Gastrocnemius medialis (tissue), 4 donors: ENCODE data around the gene MAGEA10.
"Not testable (repeated sequence)": the region's sequence is repeated elsewhere in the genome, so short reads cannot be mapped to it uniquely, and the experiment has no call there.

Experiments
- CTCF ChIP-seq, 5 experiments: fragments of 450-650 bp in 3 of 5; fragments of 200-600 bp in 2 of 5; sonication (generic) in 2 of 5; IDR thresholded peaks in 4 of 5; conservative IDR thresholded peaks in 1 of 5; 1 replicate in 4 of 5; 2 replicates in 1 of 5; pipeline ENCODE4 v1.5.1; 2016 to 2019; ENCODE audit warnings: antibody characterized with exemption in 5 of 5, mild to moderate bottlenecking in 3 of 5, moderate library complexity in 3 of 5
- POLR2A ChIP-seq, 2 donors: fragments of 450-650 bp; IDR thresholded peaks; one replicate each; pipeline ENCODE4 v1.6.1; 2017; ENCODE audit warnings: antibody characterized with exemption in 2 of 2, mild to moderate bottlenecking in 2 of 2, moderate library complexity in 2 of 2

DNA sequence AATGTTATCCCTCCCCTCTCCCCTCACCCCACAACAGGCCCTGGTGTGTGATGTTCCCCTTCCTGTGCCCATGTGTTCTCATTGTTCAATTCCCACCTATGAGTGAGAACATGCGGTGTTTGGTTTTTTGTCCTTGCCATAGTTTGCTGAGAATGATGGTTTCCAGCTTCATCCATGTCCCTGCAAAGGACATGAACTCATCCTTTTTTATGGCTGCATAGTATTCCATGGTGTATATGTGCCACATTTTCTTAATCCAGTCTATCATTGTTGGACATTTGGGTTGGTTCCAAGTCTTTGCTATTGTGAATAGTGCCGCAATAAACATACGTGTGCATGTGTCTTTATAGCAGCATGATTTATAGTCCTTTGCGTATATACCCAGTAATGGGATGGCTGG, 35.5 kb upstream of the MAGEA10 start:
- TF ChIP-seq POLR2A (IDR thresholded peaks at IDR 0.05); CTCF (IDR thresholded peaks at IDR 0.05 in 4 of 5, conservative IDR thresholded peaks at IDR 0.05 in 1 of 5): not testable (repeated sequence)
